ENCODE measurements around the gene LGALS9B.
"Not testable (repeated sequence)": the region's sequence is repeated elsewhere in the genome, so short reads cannot be mapped to it uniquely, and the experiment has no call there.

LGALS9B gene

GRCh38 chr17:20415479-20415878 lies 51.9 kb downstream of the LGALS9B start:
- not testable (repeated sequence) for DNase-seq (ENCODE audit: low spot score)

- DNase-seq (ENCODE audit: low spot score) = not testable (repeated sequence)
Measured at GRCh38 chr17:20401306-20402022, 65.9 kb downstream of the LGALS9B start.

GRCh38 chr17:20400559-20401305 lies 66.6 kb downstream of the LGALS9B start:
- not testable (repeated sequence) for DNase-seq (ENCODE audit: low spot score)
